NCI-H1105 treated with DMSO at 0.1 percent for 48 hours (cell line): ENCODE data around the gene OAS2.

Experiments used
- DNase-seq: peaks from one replicate; lab custom pipeline; 2025; lab: John Stamatoyannopoulos, UW

The OAS2 gene

DNA sequence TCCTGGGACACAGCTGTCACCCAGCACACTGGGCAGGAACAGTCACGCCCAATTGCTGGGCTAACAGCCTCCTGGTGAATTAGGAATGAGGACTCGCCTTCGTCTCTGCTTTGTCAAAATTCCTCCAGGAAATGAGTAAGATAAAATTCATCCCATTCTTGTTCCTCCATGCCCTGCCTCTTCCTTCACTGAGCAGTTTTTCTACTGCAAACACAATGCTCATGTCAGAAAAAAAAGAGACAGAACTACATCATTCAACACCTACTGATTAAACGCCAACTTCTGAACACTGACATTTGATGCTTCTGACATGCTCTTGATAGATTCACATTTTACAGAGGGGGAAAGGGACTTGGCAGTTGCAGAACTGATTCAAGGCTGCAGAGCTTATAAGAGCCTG is 40.7 kb downstream of the OAS2 start:
- DNase-seq = no peak

GRCh38 chr12:113021500-113021899 is 43.2 kb downstream of the OAS2 start:
- no peak for DNase-seq

- DNase-seq = no peak
Observed at GRCh38 chr12:113022563-113023297, 44.4 kb downstream of the OAS2 start.

- DNase-seq = no peak
Observed at GRCh38 chr12:113027726-113028125, 49.4 kb downstream of the OAS2 start.

GRCh38 chr12:113030875-113031525 is 52.7 kb downstream of the OAS2 start:
- peak; percentile 82 for DNase-seq

- no peak for DNase-seq
Observed at GRCh38 chr12:113039911-113040445, 61.7 kb downstream of the OAS2 start.

DNA sequence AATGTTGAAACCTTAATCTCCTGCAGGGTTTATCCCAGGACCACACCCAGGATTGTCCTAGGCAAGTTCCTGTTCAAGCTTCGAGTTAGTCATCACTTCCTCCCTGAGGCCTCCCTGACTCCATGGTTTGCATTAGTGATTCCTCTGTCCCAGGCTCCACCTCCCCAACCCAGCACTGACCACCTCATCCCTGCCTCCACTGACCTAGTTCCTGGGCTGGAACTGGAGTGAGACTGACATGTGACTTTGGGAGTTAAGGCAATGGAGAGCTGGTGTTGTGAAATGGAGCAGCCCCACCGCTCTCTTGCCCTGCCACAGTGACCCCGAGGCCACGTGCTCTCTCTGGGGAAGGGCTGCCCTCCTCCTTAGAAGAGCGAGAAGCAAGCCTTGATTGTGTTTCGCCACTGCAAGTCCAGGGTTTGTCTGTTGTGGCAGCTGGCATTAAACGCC is 62.4 kb downstream of the OAS2 start:
- no peak for DNase-seq

- no peak for DNase-seq
Observed at GRCh38 chr12:113041560-113041959, 63.2 kb downstream of the OAS2 start.

- DNase-seq = no peak
Observed at GRCh38 chr12:113043240-113043639, 64.9 kb downstream of the OAS2 start.

DNA sequence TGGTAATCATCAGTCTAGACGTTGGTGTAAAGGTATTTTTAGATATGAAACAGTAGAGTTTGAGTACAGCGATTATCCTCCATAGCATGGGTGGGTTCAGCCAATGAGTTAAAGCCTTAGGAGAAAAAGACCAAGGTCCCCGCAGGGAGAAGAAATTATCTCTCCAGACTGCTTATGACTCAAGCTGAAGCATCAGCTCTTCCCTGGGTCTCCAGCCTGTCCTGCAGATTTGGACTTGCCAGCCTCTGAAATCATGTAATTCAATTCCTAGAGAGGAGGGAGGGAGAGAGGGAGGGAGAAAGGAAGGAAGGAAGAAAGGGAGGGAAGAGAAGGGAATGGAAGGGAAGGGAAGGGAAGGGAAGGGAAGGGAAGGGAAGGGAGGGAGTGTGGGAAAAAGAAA is 66.2 kb downstream of the OAS2 start:
- DNase-seq = no peak

DNA sequence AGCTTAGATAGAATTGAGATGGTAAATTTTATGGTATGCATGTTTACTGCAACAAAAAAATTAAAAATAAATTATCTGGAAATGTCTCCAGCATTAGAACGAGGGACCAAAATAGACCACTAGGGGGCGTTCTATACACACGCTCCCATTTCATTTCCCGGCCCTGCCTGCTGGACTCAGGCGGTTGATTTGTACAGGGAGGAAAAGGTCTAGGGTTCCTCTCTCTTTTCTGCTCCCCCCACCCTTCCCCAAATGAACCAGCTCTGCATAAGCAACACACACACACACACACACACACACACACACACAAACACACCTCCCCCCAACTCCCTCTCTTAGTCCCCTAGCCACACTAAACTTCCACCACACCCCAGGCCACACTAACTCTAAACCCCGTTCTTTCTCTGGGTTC is 70.4 kb downstream of the OAS2 start:
- DNase-seq = peak; percentile 71

DNA sequence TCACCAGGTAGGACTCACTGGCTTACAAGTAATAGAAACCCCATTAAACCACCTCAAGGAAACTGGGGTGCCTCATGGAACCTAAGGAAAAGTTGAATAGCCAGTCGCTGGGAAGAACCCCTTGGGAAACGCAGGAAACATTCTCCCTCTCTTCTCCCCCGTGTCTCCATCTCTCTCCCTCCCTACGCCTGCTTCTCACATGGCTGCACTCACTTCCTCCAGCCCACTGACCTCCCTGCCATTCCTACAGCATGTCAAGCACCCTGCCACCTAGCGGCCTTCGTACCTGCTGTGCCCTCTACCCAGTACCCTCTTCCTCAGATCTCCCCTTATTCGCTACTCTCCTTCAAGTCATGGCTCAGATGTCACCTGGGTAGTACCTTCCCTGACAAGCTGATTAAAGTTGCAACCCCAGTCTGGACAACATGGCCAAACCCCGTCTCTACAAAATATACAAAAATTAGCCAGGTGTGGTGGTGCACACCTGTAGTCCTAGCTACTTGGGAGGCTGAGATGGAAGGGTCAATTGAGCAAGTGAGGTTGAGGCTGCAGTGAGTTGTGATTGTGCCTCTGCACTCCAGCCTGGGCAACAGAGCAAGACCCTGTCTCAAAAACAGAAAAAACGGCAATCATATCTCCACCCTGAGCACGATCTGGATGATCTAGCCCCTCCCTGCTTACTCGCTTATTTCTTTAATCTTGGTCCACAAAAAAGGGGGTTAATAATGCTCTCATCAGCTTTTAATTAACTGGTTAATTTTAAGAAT is 71.8 kb downstream of the OAS2 start:
- DNase-seq = no peak

GRCh38 chr12:113050795-113051194 is 72.5 kb downstream of the OAS2 start:
- DNase-seq = no peak

DNA sequence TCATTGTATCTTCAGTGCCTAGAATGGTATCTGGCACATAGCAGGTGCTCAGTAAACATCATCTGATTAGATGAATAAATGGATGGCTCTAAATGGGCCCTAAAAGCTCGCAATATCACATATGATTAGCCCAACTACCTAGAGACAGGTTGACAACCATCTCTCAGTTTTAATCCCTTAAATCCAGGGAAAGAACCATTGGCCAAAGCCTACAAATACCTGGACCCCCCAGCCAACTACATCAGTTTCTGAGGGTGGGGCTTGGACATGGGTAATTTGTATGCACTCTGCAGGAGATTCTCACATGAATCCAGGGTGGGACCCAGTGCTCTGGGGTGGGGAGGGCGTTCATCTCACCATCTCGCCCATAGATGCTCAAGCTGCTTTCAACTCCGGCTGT is 73.4 kb downstream of the OAS2 start:
- DNase-seq = no peak

GRCh38 chr12:113052326-113052725 is 74.0 kb downstream of the OAS2 start:
- no peak for DNase-seq

DNA sequence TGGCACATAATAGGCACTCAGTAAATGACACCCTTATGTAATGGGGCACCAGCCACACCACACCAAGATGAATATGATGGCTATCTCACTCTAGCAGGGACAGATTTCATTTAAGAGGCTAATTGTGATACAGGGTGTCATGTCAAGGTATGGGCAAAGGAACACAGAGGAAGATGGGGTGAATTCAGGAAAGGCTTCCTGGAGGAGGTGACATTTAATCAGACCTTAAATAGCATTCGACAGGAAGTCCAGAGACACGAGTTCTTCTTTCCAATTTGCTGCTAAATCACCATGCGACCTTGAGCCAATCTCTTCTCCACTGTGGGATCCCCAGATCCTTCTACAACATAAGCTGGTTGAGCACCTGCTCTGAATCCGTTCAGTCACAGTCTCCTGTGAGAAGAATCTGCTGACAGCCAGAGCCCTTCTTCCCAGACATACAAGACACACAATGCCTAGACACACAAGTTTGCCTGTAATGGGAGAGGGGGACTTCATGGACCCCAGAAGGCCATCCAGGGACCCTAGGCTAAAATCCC is 76.7 kb downstream of the OAS2 start:
- DNase-seq = no peak

GRCh38 chr12:113055594-113056380 is 77.5 kb downstream of the OAS2 start:
- no peak for DNase-seq

- no peak for DNase-seq
Observed at GRCh38 chr12:113056381-113056630, 78.0 kb downstream of the OAS2 start.

DNA sequence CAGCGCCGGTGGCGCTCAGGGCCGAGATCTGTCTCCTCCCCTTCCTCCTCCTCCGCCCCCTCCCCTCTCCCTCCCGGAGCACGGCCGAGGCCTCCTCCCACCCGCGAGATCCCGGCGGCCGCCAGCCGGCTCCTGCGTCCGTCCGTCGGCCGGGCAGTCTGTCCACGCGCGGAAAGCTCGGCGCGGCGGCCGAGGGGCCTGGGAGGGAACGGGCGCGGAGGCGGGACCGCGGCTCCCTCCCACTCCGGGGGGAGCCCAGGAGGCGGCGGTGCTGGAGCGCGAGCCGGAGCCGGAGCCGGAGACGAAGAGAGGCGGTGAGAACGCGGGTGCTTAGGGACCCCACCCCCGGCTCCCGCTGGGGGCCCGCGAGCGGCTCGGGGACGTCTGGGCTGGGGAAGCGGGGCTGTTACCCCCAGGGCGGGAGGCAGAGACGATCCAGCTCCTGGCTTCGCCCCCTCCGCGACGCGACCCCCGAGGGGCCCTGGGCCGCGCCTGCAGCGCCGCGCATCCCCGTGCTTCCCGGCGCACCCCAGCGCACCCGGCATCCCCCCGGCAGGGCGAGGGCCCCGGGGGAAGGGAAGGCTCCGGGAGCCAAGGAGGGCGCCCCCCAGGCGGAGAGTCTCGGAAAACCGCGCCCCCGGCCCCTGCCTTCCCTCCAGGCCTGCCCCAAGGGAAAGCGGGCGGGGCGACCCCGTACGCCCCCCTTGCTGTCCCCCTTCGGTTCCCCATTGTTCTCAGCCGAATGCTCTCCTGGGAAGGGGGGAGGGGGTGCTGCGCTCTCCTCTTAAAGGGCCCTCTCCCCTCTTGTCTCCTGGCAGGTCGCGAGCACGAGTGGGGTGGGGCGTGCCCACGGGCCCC is 78.5 kb downstream of the OAS2 start, which contains the start of gene DTX1:
Gene DTX1 (plus strand): TSS at position 100 of the 858 bp plus-strand sequence. CDS start 1,463 bp downstream, outside the sequence.
- peak; percentile 33 for DNase-seq

DNA sequence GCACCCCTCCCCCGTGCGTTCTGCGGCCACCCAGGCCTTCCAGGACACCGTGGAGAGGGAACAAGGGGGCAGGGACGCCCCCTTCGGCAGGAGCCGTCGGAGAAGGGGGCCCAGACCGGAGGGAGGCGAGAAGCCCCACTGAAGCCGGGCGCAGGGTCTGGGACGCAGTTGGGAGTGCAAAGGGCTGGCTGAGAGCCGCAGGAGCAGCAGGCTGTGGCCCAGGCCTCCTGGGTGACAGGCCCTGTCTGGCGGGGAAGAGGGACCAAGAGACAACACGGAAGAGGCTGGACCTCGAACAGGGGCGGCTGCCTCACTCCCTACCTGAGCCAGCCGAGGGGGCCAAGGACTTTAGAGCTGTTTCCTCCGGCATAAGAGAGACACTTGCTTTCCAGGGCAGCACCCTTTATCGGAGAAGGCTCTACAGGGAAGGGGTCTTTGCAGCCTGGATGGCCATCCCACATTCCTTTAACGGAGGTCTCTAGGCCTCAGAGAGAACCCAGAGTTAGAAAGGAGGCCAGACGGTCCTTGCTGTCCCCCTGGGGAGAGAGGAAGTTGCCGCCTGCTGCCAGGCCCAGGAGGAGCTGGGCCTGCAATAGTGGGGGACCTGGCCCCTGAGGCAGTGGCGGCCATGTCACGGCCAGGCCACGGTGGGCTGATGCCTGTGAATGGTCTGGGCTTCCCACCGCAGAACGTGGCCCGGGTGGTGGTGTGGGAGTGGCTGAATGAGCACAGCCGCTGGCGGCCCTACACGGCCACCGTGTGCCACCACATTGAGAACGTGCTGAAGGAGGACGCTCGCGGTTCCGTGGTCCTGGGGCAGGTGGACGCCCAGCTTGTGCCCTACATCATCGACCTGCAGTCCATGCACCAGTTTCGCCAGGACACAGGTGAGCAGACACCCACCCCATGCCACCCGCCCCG is 79.5 kb downstream of the OAS2 start:
- DNase-seq = no peak
